Inferior parietal cortex (tissue), 1 donor: ENCODE results near the gene NETO1.

Experiments used
- DNase-seq: peaks from one replicate; pipeline ENCODE4 v3.0.0-alpha.2; 2016; ENCODE audit errors: extremely low spot score

The NETO1 gene

DNA sequence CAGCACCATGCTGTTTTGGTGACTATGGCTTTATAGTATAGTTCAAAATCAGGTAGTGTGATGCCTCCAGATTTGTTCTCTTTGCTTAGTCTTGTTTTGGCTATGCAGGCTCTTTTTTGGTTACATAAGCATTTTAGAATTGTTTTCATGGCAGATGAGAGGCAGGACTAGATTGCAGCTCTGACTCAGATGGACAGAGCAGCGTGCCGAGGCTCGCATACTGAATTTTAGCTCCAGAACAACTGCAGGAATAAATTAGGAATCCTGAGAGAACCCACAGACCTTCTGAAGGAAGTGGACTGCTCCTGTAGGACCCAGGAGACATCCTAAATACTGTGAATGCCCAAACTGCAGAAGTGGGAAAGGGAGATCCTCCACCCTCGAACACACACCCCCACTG is 141.6 kb downstream of the NETO1 start:
- DNase-seq = no peak

- DNase-seq = no peak
These were observed 146.5 kb downstream of the NETO1 start for GRCh38 chr18:72721330-72721729.

GRCh38 chr18:72720116-72720515 is 147.7 kb downstream of the NETO1 start:
- DNase-seq = no peak

GRCh38 chr18:72704202-72704601 is 163.6 kb downstream of the NETO1 start:
- DNase-seq = no peak

GRCh38 chr18:72700961-72701710 is 166.7 kb downstream of the NETO1 start:
- DNase-seq = peak; percentile 61

DNA sequence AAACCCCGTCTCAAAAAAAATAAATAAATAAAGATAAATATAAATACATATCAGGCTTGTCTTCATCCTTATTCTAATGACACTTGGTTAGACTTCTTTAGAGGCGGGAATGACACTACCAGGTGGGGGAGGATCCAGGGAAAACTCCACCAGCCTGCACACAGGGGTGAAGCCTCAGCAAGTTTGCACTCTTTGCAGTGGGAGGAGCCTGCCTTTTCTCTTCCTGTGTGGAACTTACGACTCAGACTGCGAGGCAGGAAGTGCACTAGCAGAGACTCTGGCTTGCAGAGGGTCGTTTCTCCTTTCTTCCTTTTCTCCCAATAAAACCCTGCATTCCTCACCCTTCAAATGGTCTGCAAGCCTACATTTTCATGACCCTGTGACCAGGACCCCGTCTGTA is 170.1 kb downstream of the NETO1 start:
- DNase-seq = no peak

GRCh38 chr18:72692595-72692994 is 175.2 kb downstream of the NETO1 start:
- no peak for DNase-seq
